Fibroblast of pulmonary artery (primary cell): ENCODE data around the gene HTATIP2.
A peak's percentile ranks its signal among the peaks of the same experiment; 100 is the strongest.

Experiments used
- DNase-seq: peaks from one replicate; pipeline ENCODE4 v3.0.0-alpha.2; 2010; ENCODE audit warnings: low read depth
- H3K4me3 ChIP-seq: replicated peaks from 2 replicates; pipeline ENCODE4 v1.5.1; 2011; ENCODE audit warnings: low read depth, mild to moderate bottlenecking, control low read depth, low read length, moderate library complexity
- TF ChIP-seq, protein P1 (sequence below): IDR thresholded peaks from 2 replicates; pipeline ENCODE4 v1.5.1; 2011; ENCODE audit warnings: mild to moderate bottlenecking, control low read depth, low read length, inconsistent platforms; ENCODE audit errors: missing control alignments

The HTATIP2 gene

DNA sequence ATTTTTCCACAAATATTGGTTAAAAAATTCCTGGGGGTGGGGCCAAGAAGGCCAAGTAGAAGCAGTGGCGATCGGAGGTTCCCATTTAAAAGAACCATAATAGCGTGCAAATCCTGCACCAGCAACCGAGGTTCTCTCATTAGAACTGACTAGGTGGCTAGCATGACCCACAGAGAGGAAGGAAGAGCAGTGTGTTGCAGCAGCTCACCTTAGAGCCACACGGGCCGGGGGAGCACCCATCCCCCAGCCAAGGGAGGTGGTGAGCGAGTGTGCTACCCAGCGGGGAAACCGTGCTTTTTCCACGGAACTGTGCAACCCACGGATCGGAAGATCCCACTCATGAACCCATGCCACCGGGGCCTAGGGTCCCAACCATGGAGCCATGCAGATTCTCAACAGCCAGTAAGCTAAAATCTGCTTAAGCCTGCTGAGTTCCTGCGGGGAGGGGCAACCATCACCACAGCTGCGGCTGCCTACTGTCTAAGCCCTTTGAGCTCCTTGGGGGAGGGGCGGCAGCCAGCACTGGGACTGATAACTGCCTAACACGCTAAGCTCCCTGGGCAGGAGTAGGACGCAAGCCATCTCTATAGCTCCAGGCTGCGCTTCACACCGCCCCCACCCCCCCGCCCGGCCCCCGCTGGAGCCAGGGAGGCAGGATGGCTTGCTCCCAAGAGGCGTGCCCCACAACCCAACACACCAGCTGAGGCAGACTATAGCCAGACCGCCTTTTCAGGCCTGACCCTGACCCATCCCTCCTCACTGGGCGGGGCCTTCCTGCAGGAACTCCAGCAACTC is 21.0 kb upstream of the HTATIP2 start:
- TF ChIP-seq, protein P1, sequence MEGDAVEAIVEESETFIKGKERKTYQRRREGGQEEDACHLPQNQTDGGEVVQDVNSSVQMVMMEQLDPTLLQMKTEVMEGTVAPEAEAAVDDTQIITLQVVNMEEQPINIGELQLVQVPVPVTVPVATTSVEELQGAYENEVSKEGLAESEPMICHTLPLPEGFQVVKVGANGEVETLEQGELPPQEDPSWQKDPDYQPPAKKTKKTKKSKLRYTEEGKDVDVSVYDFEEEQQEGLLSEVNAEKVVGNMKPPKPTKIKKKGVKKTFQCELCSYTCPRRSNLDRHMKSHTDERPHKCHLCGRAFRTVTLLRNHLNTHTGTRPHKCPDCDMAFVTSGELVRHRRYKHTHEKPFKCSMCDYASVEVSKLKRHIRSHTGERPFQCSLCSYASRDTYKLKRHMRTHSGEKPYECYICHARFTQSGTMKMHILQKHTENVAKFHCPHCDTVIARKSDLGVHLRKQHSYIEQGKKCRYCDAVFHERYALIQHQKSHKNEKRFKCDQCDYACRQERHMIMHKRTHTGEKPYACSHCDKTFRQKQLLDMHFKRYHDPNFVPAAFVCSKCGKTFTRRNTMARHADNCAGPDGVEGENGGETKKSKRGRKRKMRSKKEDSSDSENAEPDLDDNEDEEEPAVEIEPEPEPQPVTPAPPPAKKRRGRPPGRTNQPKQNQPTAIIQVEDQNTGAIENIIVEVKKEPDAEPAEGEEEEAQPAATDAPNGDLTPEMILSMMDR = no peak
- no peak overlapping the region for H3K4me3 ChIP-seq
- no peak for DNase-seq

DNA sequence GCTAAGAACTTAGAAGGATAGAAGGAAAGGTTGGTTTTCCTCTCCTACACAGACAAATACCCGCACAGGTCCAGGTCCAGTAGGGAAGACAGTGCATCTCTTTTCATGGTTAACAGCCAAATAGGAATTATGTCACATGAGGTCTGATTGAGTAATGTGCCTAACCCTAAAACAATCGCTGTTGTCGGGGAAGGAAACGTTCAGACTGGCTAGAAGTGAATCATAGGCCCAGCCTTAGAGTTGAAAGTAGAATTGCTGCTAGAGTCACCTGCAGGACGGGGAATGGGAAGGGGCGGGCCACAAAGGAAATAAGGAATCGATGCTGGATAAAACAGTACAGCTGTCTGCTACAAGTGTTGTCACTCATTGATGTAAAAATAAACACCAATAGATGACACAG is 12.4 kb upstream of the HTATIP2 start:
- TF ChIP-seq, protein P1 = no peak
- DNase-seq = no peak
- H3K4me3 ChIP-seq = no peak overlapping the region

DNA sequence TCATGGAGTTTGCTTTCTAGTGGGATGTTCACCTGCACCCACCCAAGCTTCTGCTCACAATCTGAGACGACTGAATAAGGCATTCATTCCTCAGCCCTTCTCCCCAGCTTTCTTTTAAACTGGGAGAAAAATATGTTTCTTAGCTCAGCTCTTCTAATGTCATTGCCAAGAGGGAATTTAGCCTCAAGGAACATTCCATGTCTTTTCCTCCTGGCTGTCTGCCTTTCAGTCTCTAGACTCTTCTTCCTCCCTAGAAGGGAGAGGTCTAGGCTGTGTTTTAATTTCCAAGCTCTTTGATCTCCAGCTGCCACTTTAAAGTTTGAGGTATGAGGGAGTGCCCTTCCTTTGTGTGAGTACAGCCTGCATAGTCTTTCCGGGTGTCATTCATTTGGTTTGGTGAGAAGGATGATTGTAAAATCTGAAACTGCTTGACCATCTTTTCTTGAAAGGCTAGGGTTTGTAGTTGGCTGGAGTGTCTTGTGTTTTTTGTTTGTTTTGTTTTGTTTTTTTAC is 11.7 kb upstream of the HTATIP2 start:
- no peak overlapping the region for H3K4me3 ChIP-seq
- TF ChIP-seq, protein P1 = no peak
- no peak for DNase-seq

DNA sequence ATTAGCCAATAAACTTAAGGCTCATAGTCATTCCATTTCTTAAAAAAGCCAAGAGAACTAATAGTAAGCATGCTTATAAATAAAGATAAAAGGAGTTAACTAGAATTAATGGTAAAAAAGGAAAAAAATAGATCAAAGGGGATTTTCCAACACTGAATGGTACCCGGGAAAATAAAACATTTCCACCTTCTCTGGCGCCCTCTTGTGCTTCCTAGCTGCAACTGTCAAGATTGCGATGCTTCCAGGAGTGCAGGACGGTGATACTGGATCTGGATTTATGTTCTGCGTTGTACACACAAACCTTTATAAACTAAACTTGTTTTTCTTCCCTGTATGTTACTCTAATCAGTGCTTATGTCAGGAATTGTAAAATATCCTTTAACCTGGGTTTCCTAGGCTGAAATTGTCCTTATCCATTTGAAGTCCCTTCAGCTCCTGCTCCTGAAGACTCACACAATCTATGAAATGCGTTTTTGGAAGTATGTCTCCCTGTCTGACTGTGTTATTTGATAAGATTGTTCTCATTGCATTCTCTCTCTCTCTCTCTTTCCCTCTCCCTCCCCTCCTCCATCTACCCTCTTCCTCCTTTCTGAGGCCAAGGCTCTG is 9.6 kb upstream of the HTATIP2 start:
- no peak overlapping the region for H3K4me3 ChIP-seq
- peak; percentile 61 for DNase-seq
- TF ChIP-seq, protein P1 = peak; percentile 97

DNA sequence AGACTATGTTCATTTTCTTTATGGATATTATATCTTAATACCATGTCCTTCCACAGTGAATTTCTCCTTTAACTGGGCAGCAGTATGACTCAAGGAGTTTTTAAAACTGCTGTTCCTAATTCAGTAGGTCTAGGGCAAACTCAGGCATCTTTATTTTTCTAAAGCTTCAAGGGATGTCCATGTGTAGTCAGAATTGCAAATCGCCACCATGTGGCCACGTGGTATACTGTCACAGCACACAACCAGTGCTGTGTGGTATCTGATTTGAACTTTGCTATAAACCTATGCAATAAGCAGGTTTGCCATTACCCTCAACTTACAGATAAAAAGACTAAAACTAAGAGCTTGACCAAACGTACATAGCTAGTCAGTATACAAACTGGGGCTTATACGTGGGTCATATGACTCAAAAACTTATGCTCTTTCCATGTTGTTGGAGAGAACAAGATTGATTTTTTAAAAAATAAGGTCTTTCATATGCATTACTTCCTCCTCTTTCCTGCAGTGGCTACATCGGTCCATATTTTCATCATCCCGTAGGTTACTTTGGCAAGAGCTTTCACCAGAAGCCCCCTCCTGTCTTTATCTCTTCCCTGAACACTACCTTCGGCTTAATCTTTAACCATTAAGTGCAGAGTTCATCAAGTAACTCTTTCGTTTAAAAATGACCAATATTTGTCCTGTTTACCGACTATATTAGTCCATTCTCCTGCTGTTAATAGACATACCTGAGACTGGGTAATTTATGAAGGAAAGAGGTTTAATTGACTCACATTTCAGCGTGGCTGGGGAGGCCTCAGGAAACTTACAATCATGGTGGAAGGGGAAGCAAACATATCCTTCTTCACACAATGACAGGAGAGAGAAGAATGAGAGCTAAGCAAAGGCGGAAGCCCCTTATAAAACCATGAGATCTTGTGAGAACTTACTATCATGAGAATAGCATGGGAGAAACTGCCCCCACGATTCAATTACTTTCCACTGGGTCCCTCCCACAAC is 8.0 kb upstream of the HTATIP2 start:
- H3K4me3 ChIP-seq = no peak overlapping the region
- peak; percentile 59 for DNase-seq
- TF ChIP-seq, protein P1 = peak; percentile 67

DNA sequence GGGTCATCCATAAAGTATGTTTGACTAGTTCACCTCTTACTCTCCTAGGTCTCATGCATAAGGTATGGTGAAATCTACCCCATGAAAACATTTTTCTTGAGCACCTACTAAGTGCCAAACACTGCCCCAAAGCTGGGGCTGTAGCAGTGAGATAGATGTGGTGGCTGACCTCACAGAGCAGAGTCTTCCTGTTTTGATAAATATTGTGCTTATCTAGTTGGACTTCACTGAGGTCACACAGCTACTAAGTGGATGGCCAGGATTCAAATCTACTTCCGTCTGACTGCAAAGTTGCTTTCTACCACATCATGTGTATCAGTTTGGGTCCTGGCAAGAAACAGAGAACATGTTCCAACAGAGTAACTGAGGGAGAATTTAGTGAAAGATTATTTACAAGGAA is 6.4 kb upstream of the HTATIP2 start:
- TF ChIP-seq, protein P1 = no peak
- no peak overlapping the region for H3K4me3 ChIP-seq
- no peak for DNase-seq
